Measurements from ENCODE around the gene PCBP3.

GRCh38 chr21:45855248-45855811 lies 211.8 kb downstream of the PCBP3 start:
- TF ChIP-seq CTCF (IDR thresholded peaks at IDR 0.05) (no peak), POLR2A (IDR thresholded peaks at IDR 0.05) (no peak)
